GM12865 (cell line): ENCODE results near the gene TMEM37.

ENCODE experiments used
- DNase-seq: peaks from one replicate; pipeline ENCODE4 v3.0.0; 2010; ENCODE audit warnings: low read depth
- H3K4me3 ChIP-seq: 2 replicates; pipeline ENCODE4 v1.5.1; 2011; ENCODE audit warnings: mild to moderate bottlenecking, low read depth, low read length, control low read depth
- TF ChIP-seq, protein P1 (sequence below): IDR thresholded peaks from 2 replicates; pipeline ENCODE4 v1.5.1; 2011; ENCODE audit warnings: low read length, control low read depth, low read depth, inconsistent platforms; ENCODE audit not compliant: insufficient read depth; ENCODE audit errors: missing control alignments

TMEM37 gene

DNA sequence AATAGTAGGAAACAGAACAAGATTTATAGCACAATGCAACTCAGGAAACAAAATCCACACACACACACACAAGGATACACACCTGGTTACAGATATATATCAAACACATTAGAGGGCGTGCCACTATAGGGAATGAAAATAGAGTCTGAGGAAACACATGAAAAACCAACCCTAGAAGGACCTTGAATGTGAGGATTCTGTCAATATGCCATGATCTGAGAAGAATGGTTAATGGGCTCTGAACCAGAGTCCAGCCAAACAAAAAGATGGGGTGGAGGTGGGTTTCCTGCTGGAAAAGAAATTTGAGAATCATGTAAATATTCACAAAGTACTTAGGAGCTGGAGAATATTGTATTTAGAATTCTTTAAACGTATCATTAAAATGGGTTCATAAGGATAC lies 7.8 kb upstream of the TMEM37 start:
- no peak for DNase-seq
- TF ChIP-seq, protein P1, sequence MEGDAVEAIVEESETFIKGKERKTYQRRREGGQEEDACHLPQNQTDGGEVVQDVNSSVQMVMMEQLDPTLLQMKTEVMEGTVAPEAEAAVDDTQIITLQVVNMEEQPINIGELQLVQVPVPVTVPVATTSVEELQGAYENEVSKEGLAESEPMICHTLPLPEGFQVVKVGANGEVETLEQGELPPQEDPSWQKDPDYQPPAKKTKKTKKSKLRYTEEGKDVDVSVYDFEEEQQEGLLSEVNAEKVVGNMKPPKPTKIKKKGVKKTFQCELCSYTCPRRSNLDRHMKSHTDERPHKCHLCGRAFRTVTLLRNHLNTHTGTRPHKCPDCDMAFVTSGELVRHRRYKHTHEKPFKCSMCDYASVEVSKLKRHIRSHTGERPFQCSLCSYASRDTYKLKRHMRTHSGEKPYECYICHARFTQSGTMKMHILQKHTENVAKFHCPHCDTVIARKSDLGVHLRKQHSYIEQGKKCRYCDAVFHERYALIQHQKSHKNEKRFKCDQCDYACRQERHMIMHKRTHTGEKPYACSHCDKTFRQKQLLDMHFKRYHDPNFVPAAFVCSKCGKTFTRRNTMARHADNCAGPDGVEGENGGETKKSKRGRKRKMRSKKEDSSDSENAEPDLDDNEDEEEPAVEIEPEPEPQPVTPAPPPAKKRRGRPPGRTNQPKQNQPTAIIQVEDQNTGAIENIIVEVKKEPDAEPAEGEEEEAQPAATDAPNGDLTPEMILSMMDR: no peak

DNA sequence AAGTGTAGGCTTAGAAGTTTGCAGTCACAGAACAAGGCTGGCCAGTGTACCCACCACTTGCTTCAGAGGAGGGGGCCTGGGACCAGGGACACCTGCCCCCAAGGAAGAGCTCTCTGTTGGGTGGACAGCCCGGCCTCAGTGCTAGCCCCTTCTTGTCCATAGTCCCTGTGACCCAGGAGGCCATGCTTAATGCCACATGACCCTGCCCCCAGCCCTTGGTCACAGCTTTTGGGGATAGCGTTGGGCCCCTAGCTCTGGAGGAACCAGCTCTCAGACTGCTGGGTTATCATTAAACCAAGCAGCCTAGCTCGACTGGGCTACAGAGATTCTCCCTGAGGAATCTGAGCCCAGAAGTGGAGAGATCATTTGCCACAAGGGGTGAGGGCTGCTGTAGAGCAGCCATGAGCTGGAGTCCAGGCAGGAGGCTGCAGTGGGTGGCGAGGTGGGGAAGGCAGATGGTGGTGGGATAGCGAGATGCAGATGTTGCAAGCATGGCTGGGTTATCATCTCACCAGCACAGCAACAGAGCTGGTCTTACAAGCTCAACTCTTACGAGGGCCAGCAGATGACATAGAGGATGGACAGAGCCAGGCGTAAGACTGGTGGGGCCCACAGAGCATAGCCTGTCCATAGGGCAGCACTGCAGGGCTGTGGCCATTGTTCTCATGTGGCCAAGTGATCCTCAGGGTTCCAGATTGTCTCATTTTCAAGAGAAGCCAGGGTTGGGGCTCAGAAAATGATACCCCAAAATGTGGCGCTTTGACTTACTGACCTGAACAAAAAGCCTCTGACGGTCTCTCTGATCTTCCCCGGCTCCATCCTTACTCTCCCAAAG lies 7.2 kb upstream of the TMEM37 start:
- no peak overlapping the region for H3K4me3 ChIP-seq
- TF ChIP-seq, protein P1: no peak
- DNase-seq: no peak

More for the DNA sequence above, 7.8 kb upstream of the TMEM37 start:
- no peak overlapping the region for H3K4me3 ChIP-seq

DNA sequence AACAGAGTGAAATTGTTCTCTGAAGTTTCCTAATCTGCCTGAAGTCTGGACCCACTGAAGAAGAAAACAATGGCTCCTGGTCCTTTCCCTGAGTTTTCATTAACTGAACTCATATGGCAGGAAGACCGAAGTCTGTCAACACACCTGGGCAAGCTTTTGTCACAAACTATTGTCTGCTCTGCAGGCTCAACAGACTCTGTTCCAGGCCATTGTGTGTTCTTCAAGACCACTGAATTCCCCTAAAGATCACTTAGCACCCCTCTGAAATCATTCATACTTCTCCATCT lies 6.6 kb upstream of the TMEM37 start:
- TF ChIP-seq, protein P1: no peak
- no peak overlapping the region for H3K4me3 ChIP-seq
- no peak for DNase-seq

DNA sequence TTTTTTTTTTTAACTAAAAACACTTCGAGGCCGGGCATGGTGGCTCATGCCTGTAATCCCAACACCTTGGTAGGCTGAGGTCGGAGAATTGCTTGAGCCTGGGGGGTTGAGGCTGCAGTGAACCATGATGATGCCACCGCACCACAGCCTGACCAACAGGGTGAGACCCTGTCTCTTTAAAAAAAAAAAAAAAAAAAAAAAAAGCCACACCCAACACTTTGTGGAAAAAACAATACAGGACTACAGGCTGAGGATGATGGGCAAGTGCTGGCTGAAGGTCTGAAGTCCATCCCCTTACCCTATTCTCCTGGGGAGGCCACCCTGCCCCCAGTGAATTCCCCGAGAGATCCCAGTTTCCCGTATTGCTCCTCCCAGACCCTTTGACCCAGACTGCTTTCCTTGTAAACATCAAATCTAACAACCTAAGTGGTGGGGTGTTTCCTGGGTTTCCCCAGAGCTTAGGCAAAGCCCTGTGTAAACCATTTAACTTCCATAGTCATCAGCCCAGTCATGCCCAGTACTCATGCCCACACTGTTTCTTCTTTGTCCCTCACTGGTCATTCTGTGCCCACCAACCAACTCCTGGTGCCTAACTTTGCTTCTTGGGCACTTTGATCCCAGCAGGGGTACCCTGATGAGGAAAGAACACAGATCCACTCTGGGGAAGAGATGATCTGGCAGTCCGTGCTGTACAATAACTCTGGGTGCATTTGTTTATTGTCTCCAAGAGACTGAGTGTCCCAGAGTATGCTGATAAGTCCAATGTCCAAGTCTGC lies 5.8 kb upstream of the TMEM37 start:
- TF ChIP-seq, protein P1: no peak
- H3K4me3 ChIP-seq: no peak overlapping the region
- DNase-seq: no peak

DNA sequence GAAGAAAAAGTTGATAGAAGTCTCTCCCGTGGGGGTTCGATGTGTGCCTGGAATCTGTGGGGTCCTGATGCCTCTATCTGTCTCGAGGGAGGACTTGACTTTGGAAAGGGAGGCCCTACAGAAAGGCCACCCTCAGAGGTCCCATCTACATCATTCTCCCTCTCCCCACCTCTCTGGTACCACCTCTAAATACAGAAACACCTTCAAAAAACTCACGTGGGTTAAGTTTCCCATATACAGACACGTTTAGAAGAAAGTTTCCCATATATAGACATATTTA lies 5.3 kb upstream of the TMEM37 start:
- no peak overlapping the region for H3K4me3 ChIP-seq
- DNase-seq: no peak
- TF ChIP-seq, protein P1: no peak

DNA sequence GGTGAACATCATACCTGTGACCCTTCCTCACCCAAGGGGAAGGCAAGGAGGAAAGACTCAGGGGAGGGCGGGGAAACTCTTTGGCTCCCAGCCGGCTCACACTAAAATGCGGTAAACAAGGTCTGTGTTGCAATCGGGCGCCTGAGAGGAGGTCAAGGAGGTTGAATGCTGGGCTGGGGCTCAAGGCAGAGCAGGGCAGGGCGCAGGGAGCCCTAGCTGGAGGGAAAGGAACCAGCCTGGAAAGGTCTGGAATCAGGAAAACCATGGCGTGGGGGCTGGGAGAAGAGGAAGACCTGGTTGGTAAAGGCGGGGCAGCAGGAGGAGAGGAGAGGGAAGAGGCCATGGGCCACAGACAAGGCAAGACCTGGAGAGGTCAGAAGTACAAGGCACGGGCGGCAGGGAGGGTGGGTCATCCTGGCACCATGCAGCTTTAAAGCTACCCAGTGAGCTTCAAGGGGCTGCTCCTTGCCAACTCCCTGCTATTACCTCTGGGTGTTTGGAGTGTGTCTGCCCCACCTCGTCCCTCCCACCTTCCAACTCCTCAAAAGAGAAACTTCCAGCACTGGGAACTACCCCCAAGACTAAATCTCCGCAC lies 4.8 kb upstream of the TMEM37 start:
- no peak for DNase-seq
- TF ChIP-seq, protein P1: no peak

DNA sequence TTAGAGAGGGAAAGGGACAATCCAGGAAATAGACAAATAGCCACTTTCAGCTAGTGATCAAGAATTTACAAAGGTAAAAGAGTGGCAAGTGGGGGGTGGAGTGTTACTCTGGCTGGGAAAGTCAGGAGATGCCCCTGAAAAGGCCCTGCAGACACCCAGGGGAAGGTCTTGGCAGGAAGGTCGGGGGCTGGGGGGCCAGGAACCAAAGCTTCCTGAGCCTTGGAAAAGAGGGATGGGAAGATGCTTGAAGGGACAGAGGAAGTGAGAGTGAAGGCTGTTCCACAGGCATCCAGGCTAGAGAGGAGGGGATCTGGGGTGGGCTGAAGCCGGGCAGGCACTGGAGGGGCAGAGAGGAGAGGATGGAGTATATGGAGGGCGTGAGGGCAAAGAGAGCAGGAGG lies 3.9 kb upstream of the TMEM37 start:
- TF ChIP-seq, protein P1: no peak
- DNase-seq: no peak
- no peak overlapping the region for H3K4me3 ChIP-seq

More for the DNA sequence above, 4.8 kb upstream of the TMEM37 start:
- no peak overlapping the region for H3K4me3 ChIP-seq
